Activated T-cell treated with anti-CD3 and anti-CD28 coated beads, Interleukin-2, amount 50 U/mL, for 1 hour (primary cell): ENCODE results near the gene ADAM17.

Experiments used
- DNase-seq: peaks from one replicate; pipeline ENCODE4 v3.0.0-alpha.2; 2020

The ADAM17 gene

GRCh38 chr2:9466147-9466683, 89.4 kb downstream of the ADAM17 start:
- DNase-seq: no peak

- no peak for DNase-seq
Measured at GRCh38 chr2:9465170-9465569, 90.5 kb downstream of the ADAM17 start.

GRCh38 chr2:9463698-9464034, 92.0 kb downstream of the ADAM17 start:
- no peak for DNase-seq

GRCh38 chr2:9462886-9463697, 92.5 kb downstream of the ADAM17 start:
- DNase-seq: no peak

GRCh38 chr2:9462313-9462712, 93.3 kb downstream of the ADAM17 start:
- DNase-seq: no peak

- DNase-seq: no peak
Measured at GRCh38 chr2:9461079-9461478, 94.6 kb downstream of the ADAM17 start.

GRCh38 chr2:9460441-9461017, 95.1 kb downstream of the ADAM17 start:
- DNase-seq: no peak

- no peak for DNase-seq
Measured at GRCh38 chr2:9451231-9451630, 104.4 kb downstream of the ADAM17 start.

GRCh38 chr2:9445089-9445488, 110.5 kb downstream of the ADAM17 start:
- DNase-seq: no peak

- no peak for DNase-seq
Measured at GRCh38 chr2:9443526-9443925, 112.1 kb downstream of the ADAM17 start.

- DNase-seq: no peak
Measured at GRCh38 chr2:9441556-9441955, 114.1 kb downstream of the ADAM17 start.

- no peak for DNase-seq
Measured at GRCh38 chr2:9440058-9440727, 115.4 kb downstream of the ADAM17 start.

GRCh38 chr2:9439536-9439935, 116.1 kb downstream of the ADAM17 start:
- DNase-seq: no peak
